ENCODE results near the gene GPR148. TPM values are rescaled to one million over a fixed set of nuclear protein-coding genes. Genes with fewer than 3 reads are reported as not detected.
A peak's percentile ranks its signal among the peaks of the same experiment; 100 is the strongest.

The GPR148 gene
- total and polyA plus RNA-seq, 3 donors from 2014 or later: 0.68 to 0.79 TPM; not detected in 1

- 63 to 66% methylated on average over 7 of the region's 7 CpGs for WGBS, 2 donors
- no peaks in the 10 kb centered on the region for H3K27me3 ChIP-seq
- H3K36me3 ChIP-seq (ENCODE audit: low read depth, missing control alignments): no peaks in the 10 kb centered on the region
- no peaks in the 10 kb centered on the region for H3K9me3 ChIP-seq
- H3K4me3 ChIP-seq: no peak overlapping the region
- TF ChIP-seq CTCF (IDR thresholded peaks at IDR 0.05): no peak
- TF ChIP-seq POLR2A (IDR thresholded peaks at IDR 0.05): no peak
- intact Hi-C loops (cut with DNase I; ENCODE audit: low total_unique reads): no loop called here
- peaks cover 3% of the 10 kb centered on the region for H3K4me1 ChIP-seq
- DNase-seq: no peak
- no peak overlapping the region for H3K27ac ChIP-seq
These were observed 40.6 kb downstream of the GPR148 start for GRCh38 chr2:130769343-130769907.

DNA sequence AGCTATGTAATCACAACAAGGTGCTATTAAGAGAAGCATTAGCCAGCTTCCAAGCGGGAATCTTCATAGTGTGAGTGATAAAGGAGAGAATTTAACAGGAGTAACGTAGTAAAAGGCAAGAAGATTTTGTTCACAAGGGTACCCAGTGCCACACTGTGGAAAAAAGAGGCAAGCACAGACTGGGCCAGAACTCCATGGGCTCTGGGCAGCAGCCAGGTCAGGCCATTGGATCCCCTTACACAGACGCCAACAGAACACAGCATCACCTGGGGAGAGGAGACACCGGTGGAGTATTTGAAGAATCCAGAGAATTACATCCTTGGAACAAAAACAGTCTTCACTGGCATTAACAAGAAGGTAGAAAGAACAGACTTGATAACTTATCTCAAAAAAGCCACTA, 47.7 kb downstream of the GPR148 start:
- no peak for TF ChIP-seq POLR2A (IDR thresholded peaks at IDR 0.05)
- TF ChIP-seq CTCF (IDR thresholded peaks at IDR 0.05): peak in 1 of 3 experiments; percentile 12
- Histone ChIP-seq H3K9me3 (no peaks in the 10 kb centered on the region), H3K27me3 (no peaks in the 10 kb centered on the region), H3K4me3 (no peak overlapping the region), H3K36me3 (ENCODE audit: low read depth, missing control alignments) (no peaks in the 10 kb centered on the region), H3K4me1 (no peaks in the 10 kb centered on the region), H3K27ac (no peak overlapping the region)
- intact Hi-C loops (cut with DNase I; ENCODE audit: low total_unique reads): no loop called here
- peak; percentile 49 for DNase-seq
- WGBS, 2 donors: 21 to 27% methylated on average over 4 of the region's 4 CpGs

DNA sequence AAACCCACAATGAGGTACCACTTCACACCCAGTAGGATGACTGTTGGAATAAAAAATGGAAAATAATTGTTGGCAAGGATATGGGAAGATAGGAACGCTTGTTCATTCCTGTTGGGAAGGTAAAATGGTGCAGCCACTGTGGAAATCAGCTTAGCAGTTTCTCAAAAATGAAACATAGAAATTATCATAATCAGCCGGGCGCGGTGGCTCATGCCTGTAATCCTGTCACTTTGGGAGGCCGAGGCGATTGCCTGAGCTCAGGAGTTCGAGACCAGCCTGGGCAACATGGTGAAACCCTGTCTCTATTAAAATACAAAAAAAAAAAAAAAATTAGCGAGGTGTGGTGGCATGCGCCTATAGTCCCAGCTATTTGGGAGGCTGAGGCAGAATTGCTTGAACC, 49.9 kb downstream of the GPR148 start:
- intact Hi-C loops (cut with DNase I; ENCODE audit: low total_unique reads): no loop called here
- Histone ChIP-seq H3K36me3 (ENCODE audit: low read depth, missing control alignments) (no peaks in the 10 kb centered on the region), H3K4me3 (no peak overlapping the region), H3K9me3 (no peaks in the 10 kb centered on the region), H3K27ac (no peak overlapping the region), H3K4me1 (no peaks in the 10 kb centered on the region), H3K27me3 (no peaks in the 10 kb centered on the region)
- TF ChIP-seq POLR2A (IDR thresholded peaks at IDR 0.05) (no peak), CTCF (IDR thresholded peaks at IDR 0.05) (no peak)
- 85 to 96% methylated on average over 9 of the region's 9 CpGs for WGBS, 2 donors
- no peak for DNase-seq

Other genes with a start within 250 kb of the GPR148 start
- 10 to 100 TPM; 38.7 to 76.1 TPM for gene POTEI, start 219.7 kb upstream of the GPR148 start, total RNA-seq
- 11.3 TPM for gene POTEI, start 219.7 kb upstream of the GPR148 start, polyA plus RNA-seq (ENCODE audit: insufficient read depth, low read depth, low replicate concordance)
- gene CFC1B, start 207.8 kb upstream of the GPR148 start, total RNA-seq: not detected
- gene CFC1B, start 207.8 kb upstream of the GPR148 start, polyA plus RNA-seq (ENCODE audit: insufficient read depth, low read depth, low replicate concordance): not detected
- gene CFC1, start 129.5 kb upstream of the GPR148 start, total RNA-seq: 1 to 10 TPM; 2.0 to 2.3 TPM
- gene CFC1, start 129.5 kb upstream of the GPR148 start, polyA plus RNA-seq (ENCODE audit: insufficient read depth, low read depth, low replicate concordance): not detected
- gene POTEJ, start 117.6 kb upstream of the GPR148 start, total RNA-seq: 10 to 100 TPM; 17.2 to 76.1 TPM
- 6.0 TPM for gene POTEJ, start 117.6 kb upstream of the GPR148 start, polyA plus RNA-seq (ENCODE audit: insufficient read depth, low read depth, low replicate concordance)
- 1 to 10 TPM; 3.0 to 3.5 TPM for gene AMER3, start 26.5 kb downstream of the GPR148 start, total RNA-seq
- gene AMER3, start 26.5 kb downstream of the GPR148 start, polyA plus RNA-seq (ENCODE audit: insufficient read depth, low read depth, low replicate concordance): 0.99 TPM
- gene ARHGEF4, start 107.8 kb downstream of the GPR148 start, total RNA-seq: 10 to 100 TPM; 36.3 to 37.4 TPM
- 18.0 TPM for gene ARHGEF4, start 107.8 kb downstream of the GPR148 start, polyA plus RNA-seq (ENCODE audit: insufficient read depth, low read depth, low replicate concordance)